ENCODE results near the gene LSAMP. TPM values are rescaled to one million over a fixed set of nuclear protein-coding genes. Genes with fewer than 3 reads are reported as not detected.

LSAMP gene
- polyA plus RNA-seq, 2 of the 4 experiments (the other 2 are of a cell fraction): 0.12 to 0.53 TPM

DNA sequence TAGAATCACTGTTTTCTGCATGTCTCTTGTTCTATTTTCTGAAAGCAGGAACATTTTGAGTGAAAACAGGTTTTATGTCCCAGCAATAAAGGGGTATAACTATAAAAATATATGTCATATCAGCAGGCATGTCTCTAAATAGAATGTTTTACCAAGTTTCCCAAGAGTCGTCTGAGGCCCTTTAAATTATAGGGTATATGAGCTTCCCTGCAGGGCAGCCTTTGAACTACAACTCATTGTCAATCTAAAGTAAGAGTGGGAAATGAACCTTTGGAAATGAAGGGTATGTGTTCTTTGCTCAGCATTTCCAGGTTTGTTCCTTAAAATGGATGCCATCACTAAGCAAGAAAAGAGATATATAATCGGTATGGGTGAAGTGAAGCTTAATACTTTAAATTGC is 138.6 kb downstream of the LSAMP start:
- ATAC-seq: no peak
- 14% methylated on average over 2 of the region's 2 CpGs for WGBS (ENCODE audit: missing lambda C conversion rate)
- TF ChIP-seq RCOR1 (IDR thresholded peaks at IDR 0.05; ENCODE audit: low read depth, low read length): no peak
- TF ChIP-seq KDM1A (IDR thresholded peaks at IDR 0.05; ENCODE audit: low read depth): no peak
- no peak for TF ChIP-seq FOSL2 (IDR thresholded peaks at IDR 0.05)
- no peak for TF ChIP-seq FOSL2 (CRISPR knock-in tag; IDR thresholded peaks at IDR 0.05)
- no peak for TF ChIP-seq MAFK (IDR thresholded peaks at IDR 0.05; ENCODE audit: partially characterized antibody)
- TF ChIP-seq RAD21 (conservative IDR thresholded peaks at IDR 0.05 in 1 of 2, IDR thresholded peaks at IDR 0.05 in 1 of 2): no peak
- no peak for TF ChIP-seq CBX8 (IDR thresholded peaks at IDR 0.05)
- no peak for TF ChIP-seq CBX2 (IDR thresholded peaks at IDR 0.05; ENCODE audit: borderline replicate concordance, low read depth)
- TF ChIP-seq EP300 (IDR thresholded peaks at IDR 0.05): no peak
- TF ChIP-seq, protein P1, sequence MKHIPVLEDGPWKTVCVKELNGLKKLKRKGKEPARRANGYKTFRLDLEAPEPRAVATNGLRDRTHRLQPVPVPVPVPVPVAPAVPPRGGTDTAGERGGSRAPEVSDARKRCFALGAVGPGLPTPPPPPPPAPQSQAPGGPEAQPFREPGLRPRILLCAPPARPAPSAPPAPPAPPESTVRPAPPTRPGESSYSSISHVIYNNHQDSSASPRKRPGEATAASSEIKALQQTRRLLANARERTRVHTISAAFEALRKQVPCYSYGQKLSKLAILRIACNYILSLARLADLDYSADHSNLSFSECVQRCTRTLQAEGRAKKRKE (CRISPR knock-in tag; IDR thresholded peaks at IDR 0.05; ENCODE audit: low read depth): no peak
- no peak for TF ChIP-seq RNF2 (IDR thresholded peaks at IDR 0.05; ENCODE audit: borderline replicate concordance, low read depth)
- no peak for TF ChIP-seq POLR2A (IDR thresholded peaks at IDR 0.05; ENCODE audit: low read length)
- TF ChIP-seq MAZ (IDR thresholded peaks at IDR 0.05; ENCODE audit: borderline replicate concordance, low read depth, low read length): no peak
- no peak for TF ChIP-seq FOXS1 (CRISPR knock-in tag; IDR thresholded peaks at IDR 0.05)
- TF ChIP-seq FOSB (CRISPR knock-in tag; IDR thresholded peaks at IDR 0.05): no peak
- no peak for TF ChIP-seq ZFP36 (IDR thresholded peaks at IDR 0.05; ENCODE audit: borderline replicate concordance, partially characterized antibody)
- TF ChIP-seq, protein P2, sequence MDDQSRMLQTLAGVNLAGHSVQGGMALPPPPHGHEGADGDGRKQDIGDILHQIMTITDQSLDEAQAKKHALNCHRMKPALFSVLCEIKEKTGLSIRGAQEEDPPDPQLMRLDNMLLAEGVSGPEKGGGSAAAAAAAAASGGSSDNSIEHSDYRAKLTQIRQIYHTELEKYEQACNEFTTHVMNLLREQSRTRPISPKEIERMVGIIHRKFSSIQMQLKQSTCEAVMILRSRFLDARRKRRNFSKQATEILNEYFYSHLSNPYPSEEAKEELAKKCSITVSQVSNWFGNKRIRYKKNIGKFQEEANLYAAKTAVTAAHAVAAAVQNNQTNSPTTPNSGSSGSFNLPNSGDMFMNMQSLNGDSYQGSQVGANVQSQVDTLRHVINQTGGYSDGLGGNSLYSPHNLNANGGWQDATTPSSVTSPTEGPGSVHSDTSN (IDR thresholded peaks at IDR 0.05): no peak
- no peak for TF ChIP-seq CHD2 (IDR thresholded peaks at IDR 0.05; ENCODE audit: low read length, partially characterized antibody)
- no peak for TF ChIP-seq ZNF302 (CRISPR knock-in tag; IDR thresholded peaks at IDR 0.05)
- no peak for TF ChIP-seq NPAS2 (CRISPR knock-in tag; IDR thresholded peaks at IDR 0.05; ENCODE audit: borderline replicate concordance)
- no peak for TF ChIP-seq TP53 (CRISPR knock-in tag; IDR thresholded peaks at IDR 0.05)

DNA sequence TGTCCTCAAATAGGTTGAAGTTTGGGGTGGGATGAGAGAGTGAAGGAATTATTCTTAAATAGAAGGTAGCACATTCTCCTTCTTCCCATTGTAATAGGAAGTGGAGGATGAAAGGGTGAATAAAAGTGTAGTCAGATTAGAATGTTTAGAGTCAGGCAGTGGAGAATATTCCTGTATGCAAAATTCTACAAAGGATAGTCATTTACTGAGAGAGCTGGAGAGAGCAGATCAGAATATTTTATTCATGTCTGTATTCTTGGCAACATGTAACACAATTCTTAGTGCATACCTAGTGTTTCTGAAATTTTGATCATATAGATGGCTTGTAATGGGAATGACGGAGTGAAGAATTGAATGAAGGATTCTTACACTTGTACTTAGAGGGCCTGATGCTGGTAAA is 139.1 kb downstream of the LSAMP start:
- 33% methylated on average over 1 of the region's 1 CpG for WGBS (ENCODE audit: missing lambda C conversion rate)
- Histone ChIP-seq H3K27ac (no peak overlapping the region), H3K4me3 (no peak overlapping the region), H3K4me2 (no peak overlapping the region), H3K4me1 (no peaks in the 10 kb centered on the region), H3K9me3 (no peaks in the 10 kb centered on the region)
- ChIA-PET CTCF (no interaction called here), POLR2A (no interaction called here)
- FAIRE-seq: no peak
- no peak for TF ChIP-seq ESRRA (IDR thresholded peaks at IDR 0.05; ENCODE audit: borderline replicate concordance, low read length)
- no peak for TF ChIP-seq RNF2 (IDR thresholded peaks at IDR 0.05; ENCODE audit: borderline replicate concordance, low read depth)
- TF ChIP-seq, protein P3, sequence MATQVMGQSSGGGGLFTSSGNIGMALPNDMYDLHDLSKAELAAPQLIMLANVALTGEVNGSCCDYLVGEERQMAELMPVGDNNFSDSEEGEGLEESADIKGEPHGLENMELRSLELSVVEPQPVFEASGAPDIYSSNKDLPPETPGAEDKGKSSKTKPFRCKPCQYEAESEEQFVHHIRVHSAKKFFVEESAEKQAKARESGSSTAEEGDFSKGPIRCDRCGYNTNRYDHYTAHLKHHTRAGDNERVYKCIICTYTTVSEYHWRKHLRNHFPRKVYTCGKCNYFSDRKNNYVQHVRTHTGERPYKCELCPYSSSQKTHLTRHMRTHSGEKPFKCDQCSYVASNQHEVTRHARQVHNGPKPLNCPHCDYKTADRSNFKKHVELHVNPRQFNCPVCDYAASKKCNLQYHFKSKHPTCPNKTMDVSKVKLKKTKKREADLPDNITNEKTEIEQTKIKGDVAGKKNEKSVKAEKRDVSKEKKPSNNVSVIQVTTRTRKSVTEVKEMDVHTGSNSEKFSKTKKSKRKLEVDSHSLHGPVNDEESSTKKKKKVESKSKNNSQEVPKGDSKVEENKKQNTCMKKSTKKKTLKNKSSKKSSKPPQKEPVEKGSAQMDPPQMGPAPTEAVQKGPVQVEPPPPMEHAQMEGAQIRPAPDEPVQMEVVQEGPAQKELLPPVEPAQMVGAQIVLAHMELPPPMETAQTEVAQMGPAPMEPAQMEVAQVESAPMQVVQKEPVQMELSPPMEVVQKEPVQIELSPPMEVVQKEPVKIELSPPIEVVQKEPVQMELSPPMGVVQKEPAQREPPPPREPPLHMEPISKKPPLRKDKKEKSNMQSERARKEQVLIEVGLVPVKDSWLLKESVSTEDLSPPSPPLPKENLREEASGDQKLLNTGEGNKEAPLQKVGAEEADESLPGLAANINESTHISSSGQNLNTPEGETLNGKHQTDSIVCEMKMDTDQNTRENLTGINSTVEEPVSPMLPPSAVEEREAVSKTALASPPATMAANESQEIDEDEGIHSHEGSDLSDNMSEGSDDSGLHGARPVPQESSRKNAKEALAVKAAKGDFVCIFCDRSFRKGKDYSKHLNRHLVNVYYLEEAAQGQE (IDR thresholded peaks at IDR 0.05): no peak
- no peak for TF ChIP-seq RAD21 (conservative IDR thresholded peaks at IDR 0.05 in 1 of 2, IDR thresholded peaks at IDR 0.05 in 1 of 2)
- no peak for ATAC-seq
- no peak for DNase-seq (ENCODE audit: low read depth in 1 of 2, low spot score in 1 of 2)

More for the DNA sequence above, 138.6 kb downstream of the LSAMP start:
- H3K4me1 ChIP-seq: no peaks in the 10 kb centered on the region
- no peak overlapping the region for H3K4me2 ChIP-seq
- H3K4me3 ChIP-seq: no peak overlapping the region
- ChIA-PET CTCF (no interaction called here), POLR2A (no interaction called here)
- no peaks in the 10 kb centered on the region for H3K9me3 ChIP-seq
- H3K27ac ChIP-seq: no peak overlapping the region
- FAIRE-seq (no peak), DNase-seq (ENCODE audit: low read depth in 1 of 2, low spot score in 1 of 2) (no peak)
